Transverse colon (tissue), 4 donors: ENCODE measurements around the gene MORC4. TPM values are rescaled to one million over a fixed set of nuclear protein-coding genes. Genes with fewer than 3 reads are reported as not detected.

Experiments
- DNase-seq: peaks from one replicate; pipeline ENCODE4 v3.0.0-alpha.2; 2019
- H3K27ac ChIP-seq, 4 donors: fragments of 200-600 bp; sonication (generic); 2 replicates each; pipeline ENCODE4 v1.5.1; 2016 to 2018; ENCODE audit warnings: inconsistent platforms in 4 of 4
- H3K27me3 ChIP-seq: fragments of 200-600 bp; sonication (generic); 2 replicates; pipeline ENCODE4 v1.5.1; 2017; ENCODE audit warnings: inconsistent platforms
- H3K36me3 ChIP-seq, 4 donors: fragments of 200-600 bp; sonication (generic); 2 replicates each; pipeline ENCODE4 v1.5.1; 2017 to 2019; ENCODE audit warnings: inconsistent platforms in 4 of 4
- H3K4me1 ChIP-seq, 4 donors: fragments of 200-600 bp; sonication (generic); 2 replicates each; pipeline ENCODE4 v1.5.1; 2017 to 2020; ENCODE audit warnings: inconsistent platforms in 4 of 4
- H3K4me3 ChIP-seq, 4 donors: fragments of 200-600 bp; sonication (generic); 1 replicate in 1 of 4; 2 replicates in 3 of 4; pipeline versions ENCODE4 v1.5.1 to v1.6.1; 2017 to 2019; ENCODE audit warnings: inconsistent platforms in 4 of 4
- H3K9me3 ChIP-seq, 2 donors: fragments of 200-600 bp; sonication (generic); 2 replicates each; pipeline ENCODE4 v1.5.1; 2017 to 2019; ENCODE audit warnings: inconsistent platforms in 2 of 2
- EP300 ChIP-seq: sonication (generic); formaldehyde crosslinking; IDR thresholded peaks from one replicate; pipeline ENCODE4 v1.6.1; 2017; ENCODE audit warnings: antibody characterized with exemption, low read depth
- POLR2A ChIP-seq: fragments of 450-650 bp; IDR thresholded peaks from one replicate; pipeline ENCODE4 v1.6.1; 2016; ENCODE audit warnings: antibody characterized with exemption, mild to moderate bottlenecking, moderate library complexity
- POLR2AphosphoS5 ChIP-seq, 3 donors: sonication (generic); formaldehyde crosslinking; IDR thresholded peaks; one replicate each; pipeline ENCODE4 v1.6.1; 2016; ENCODE audit warnings: antibody characterized with exemption in 3 of 3
- WGBS, 2 donors: methylation state at CpG; one replicate each; pipeline ENCODE4 v1.1.5; 2018; ENCODE audit warnings: low coverage in 1 of 2; 5-methylcytosine and 5-hydroxymethylcytosine counted together
- in situ Hi-C, 4 donors: fragments of 200-750 bp; cut with MboI; loops; one replicate each; pipeline versions ENCODE4 v1.15.0 to v1.15.1; 2017; ENCODE audit warnings: low sequenced_read_pairs in 3 of 4, low pct_ligation_motif_present in 1 of 4, low pct_unique_long_range_greater_than_20kb in 1 of 4
- intact Hi-C: fragments of 100-400 bp; cut with DNase I; formaldehyde crosslinking; loops from one replicate; pipeline ENCODE4 v1.15.1; 2023; ENCODE audit warnings: low total_unique reads
- total RNA-seq, 4 donors: library from RNA; depleted of rRNA; stranded (reverse); fragments of >200 nt; gene quantifications; one replicate each; pipeline ENCODE4 v1.1.0, GENCODE V29; 2016
- TF ChIP-seq, protein P1 (sequence below), 5 experiments: fragments of 200-600 bp in 3 of 5; fragments of 450-650 bp in 2 of 5; sonication (generic) in 3 of 5; IDR thresholded peaks; 1 replicate in 2 of 5; 2 replicates in 3 of 5; pipeline ENCODE4 v1.5.1; 2016 to 2017; ENCODE audit warnings: antibody characterized with exemption in 5 of 5, inconsistent platforms in 3 of 5, mild to moderate bottlenecking in 2 of 5, moderate library complexity in 1 of 5

The MORC4 gene
- total RNA-seq, 4 donors from 2014 or later: 6.3 to 19.1 (median 8.9) TPM

DNA sequence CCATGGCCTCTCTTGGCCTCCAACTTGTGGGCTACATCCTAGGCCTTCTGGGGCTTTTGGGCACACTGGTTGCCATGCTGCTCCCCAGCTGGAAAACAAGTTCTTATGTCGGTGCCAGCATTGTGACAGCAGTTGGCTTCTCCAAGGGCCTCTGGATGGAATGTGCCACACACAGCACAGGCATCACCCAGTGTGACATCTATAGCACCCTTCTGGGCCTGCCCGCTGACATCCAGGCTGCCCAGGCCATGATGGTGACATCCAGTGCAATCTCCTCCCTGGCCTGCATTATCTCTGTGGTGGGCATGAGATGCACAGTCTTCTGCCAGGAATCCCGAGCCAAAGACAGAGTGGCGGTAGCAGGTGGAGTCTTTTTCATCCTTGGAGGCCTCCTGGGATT is 71.8 kb downstream of the MORC4 start:
- peaks cover 0 to 4% (median 0%) of the 10 kb centered on the region in 4 donors for H3K4me1 ChIP-seq
- H3K36me3 ChIP-seq: no peaks in the 10 kb centered on the region
- intact Hi-C loops (no loop called here), in situ Hi-C loops (no loop called here)
- no peak for DNase-seq
- H3K9me3 ChIP-seq: no peaks in the 10 kb centered on the region
- no peak for TF ChIP-seq POLR2A
- TF ChIP-seq EP300: no peak
- TF ChIP-seq, protein P1, sequence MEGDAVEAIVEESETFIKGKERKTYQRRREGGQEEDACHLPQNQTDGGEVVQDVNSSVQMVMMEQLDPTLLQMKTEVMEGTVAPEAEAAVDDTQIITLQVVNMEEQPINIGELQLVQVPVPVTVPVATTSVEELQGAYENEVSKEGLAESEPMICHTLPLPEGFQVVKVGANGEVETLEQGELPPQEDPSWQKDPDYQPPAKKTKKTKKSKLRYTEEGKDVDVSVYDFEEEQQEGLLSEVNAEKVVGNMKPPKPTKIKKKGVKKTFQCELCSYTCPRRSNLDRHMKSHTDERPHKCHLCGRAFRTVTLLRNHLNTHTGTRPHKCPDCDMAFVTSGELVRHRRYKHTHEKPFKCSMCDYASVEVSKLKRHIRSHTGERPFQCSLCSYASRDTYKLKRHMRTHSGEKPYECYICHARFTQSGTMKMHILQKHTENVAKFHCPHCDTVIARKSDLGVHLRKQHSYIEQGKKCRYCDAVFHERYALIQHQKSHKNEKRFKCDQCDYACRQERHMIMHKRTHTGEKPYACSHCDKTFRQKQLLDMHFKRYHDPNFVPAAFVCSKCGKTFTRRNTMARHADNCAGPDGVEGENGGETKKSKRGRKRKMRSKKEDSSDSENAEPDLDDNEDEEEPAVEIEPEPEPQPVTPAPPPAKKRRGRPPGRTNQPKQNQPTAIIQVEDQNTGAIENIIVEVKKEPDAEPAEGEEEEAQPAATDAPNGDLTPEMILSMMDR (IDR thresholded peaks at IDR 0.05): no peak
- TF ChIP-seq POLR2AphosphoS5 (IDR thresholded peaks at IDR 0.05): no peak
- H3K4me3 ChIP-seq: no peak overlapping the region
- no peak overlapping the region for H3K27ac ChIP-seq
- H3K27me3 ChIP-seq: no peaks in the 10 kb centered on the region
- WGBS, 2 donors: 80 to 90% methylated on average over 2 to 4 of the region's 4 CpGs

DNA sequence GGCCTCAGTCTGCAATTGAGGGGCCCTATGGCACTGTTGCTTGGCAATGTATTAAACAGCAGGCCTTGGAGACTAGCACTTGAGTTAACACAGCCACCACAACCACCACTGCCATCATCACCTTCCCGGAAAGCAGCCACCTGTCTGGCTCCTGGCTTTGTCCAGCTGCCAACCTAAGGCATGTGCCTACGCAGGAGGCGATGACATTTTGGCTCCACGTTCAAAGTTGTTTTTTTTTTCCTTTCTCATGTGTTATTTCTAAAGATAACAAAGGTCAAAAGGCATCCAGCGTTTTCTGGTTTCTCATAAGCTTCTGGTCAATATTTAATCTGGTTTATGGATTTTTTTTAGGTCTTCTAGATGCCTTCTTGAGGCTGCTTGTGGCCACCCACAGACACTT is 72.3 kb downstream of the MORC4 start:
- Histone ChIP-seq H3K36me3 (no peaks in the 10 kb centered on the region), H3K4me3 (no peak overlapping the region), H3K27me3 (no peaks in the 10 kb centered on the region), H3K27ac (no peak overlapping the region), H3K4me1 (no peaks in the 10 kb centered on the region), H3K9me3 (no peaks in the 10 kb centered on the region)
- intact Hi-C loops: no loop called here
- DNase-seq: no peak
- TF ChIP-seq POLR2AphosphoS5 (IDR thresholded peaks at IDR 0.05) (no peak), EP300 (no peak), POLR2A (no peak)
- TF ChIP-seq, protein P1 (IDR thresholded peaks at IDR 0.05): no peak
- in situ Hi-C loops: no loop called here
- 39 to 60% methylated on average over 3 to 5 of the region's 5 CpGs for WGBS, 2 donors

DNA sequence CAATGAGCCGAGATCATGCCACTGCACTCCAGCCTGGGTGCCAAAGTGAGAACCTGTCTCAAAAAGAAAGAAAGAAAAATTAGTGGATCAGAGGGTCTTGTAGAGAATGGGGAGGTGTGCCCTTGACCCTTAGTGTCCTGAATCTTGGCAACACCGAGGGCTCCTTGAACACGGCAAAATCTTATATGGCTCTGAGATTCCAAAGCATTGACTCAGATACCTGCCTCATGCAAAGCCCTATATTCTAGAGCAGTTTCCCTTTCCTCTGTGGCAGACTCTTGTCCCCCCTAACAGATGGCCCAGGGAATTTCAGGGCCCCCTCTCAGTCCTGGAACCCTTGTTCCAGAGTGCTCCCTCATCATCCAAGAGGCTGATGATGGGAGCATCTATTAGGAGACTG is 73.0 kb downstream of the MORC4 start:
- in situ Hi-C loops (no loop called here), intact Hi-C loops (no loop called here)
- no peak overlapping the region for H3K4me3 ChIP-seq
- no peaks in the 10 kb centered on the region for H3K9me3 ChIP-seq
- no peaks in the 10 kb centered on the region for H3K27me3 ChIP-seq
- WGBS, 2 donors: 78% methylated on average over 3 of the region's 3 CpGs; no CpG with 5 or more reads in 1 of the 2 donors
- no peak for DNase-seq
- no peaks in the 10 kb centered on the region for H3K4me1 ChIP-seq
- no peak overlapping the region for H3K27ac ChIP-seq
- no peak for TF ChIP-seq POLR2A
- no peak for TF ChIP-seq POLR2AphosphoS5 (IDR thresholded peaks at IDR 0.05)
- no peak for TF ChIP-seq EP300
- TF ChIP-seq, protein P1 (IDR thresholded peaks at IDR 0.05): no peak
- no peaks in the 10 kb centered on the region for H3K36me3 ChIP-seq

DNA sequence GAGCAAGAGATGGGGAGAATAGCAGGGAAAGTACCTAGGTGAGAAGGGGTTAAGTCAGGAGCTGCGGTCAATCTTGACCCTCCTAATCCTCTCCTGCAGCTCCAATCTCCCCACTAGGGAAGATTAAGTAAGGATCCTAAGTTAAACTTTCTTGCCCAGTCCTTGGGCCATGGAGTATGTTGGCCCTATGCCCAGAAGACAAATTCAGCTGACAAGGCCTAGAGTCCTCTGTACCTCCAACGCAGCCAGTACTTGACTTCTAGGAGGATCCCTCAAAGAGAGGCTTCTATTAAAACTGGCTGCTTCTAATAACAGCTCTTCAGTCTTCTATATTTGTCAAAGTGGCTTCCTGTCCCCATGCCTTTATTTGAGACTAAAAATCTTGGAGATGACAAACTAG is 78.4 kb downstream of the MORC4 start:
- no peak for TF ChIP-seq EP300
- Histone ChIP-seq H3K4me1 (no peaks in the 10 kb centered on the region), H3K9me3 (no peaks in the 10 kb centered on the region)

DNA sequence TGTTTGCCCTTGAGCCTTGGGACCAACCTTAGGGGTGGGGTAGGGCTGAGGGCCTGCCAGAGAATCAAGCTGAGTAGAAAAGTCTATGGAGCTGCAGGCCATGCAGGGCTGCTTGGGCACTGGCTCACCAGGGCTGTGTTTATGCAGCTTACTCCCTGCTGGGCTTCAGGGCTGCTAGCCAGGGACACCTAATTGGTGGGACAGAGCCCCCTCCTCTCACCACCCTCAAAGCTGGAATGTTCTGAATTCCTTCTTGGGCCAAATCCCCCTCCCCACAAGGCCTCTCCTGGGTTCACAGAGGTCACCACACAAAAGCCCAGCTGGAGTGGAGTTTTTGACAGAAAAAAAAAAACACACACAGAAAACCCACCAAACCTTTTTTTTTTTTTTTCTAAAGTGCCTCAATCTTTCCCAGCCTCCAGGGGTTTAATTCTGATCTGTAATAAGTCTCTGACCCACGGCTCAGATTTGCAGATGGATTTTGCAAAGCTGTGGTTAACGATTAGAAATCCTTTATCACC is 80.0 kb downstream of the MORC4 start, which contains the start of gene CLDN2:
TSS of gene CLDN2 (plus strand) at position 471 of the 521 bp plus-strand sequence. CDS start 7,827 bp downstream, outside the sequence.
- Histone ChIP-seq H3K27me3 (no peaks in the 10 kb centered on the region), H3K27ac (no peak within 1 kb of the TSS), H3K4me1 (no peaks in the 10 kb centered on the region), H3K4me3 (no peak within 1 kb of the TSS), H3K9me3 (no peaks in the 10 kb centered on the region), H3K36me3 (no peaks in the 10 kb centered on the region)
- TF ChIP-seq POLR2A (no peak), POLR2AphosphoS5 (IDR thresholded peaks at IDR 0.05) (no peak), EP300 (no peak)
- TF ChIP-seq, protein P1 (IDR thresholded peaks at IDR 0.05): no peak
- WGBS, 2 donors: 57% methylated on average over 2 of the region's 2 CpGs; no CpG with 5 or more reads in 1 of the 2 donors
- in situ Hi-C loops (no loop called here), intact Hi-C loops (no loop called here)
- no peak for DNase-seq

More for the DNA sequence above, 78.4 kb downstream of the MORC4 start:
- Histone ChIP-seq H3K4me3 (no peak overlapping the region), H3K27me3 (no peaks in the 10 kb centered on the region), H3K36me3 (no peaks in the 10 kb centered on the region), H3K27ac (no peak overlapping the region)
- DNase-seq: no peak
- intact Hi-C loops: no loop called here
- in situ Hi-C loops: no loop called here
- 64% methylated on average over 2 of the region's 2 CpGs; no CpG with 5 or more reads in 1 of the 2 donors for WGBS, 2 donors
